Loucy (cell line): ENCODE data around the gene STAT3.
"Not testable (repeated sequence)": the region's sequence is repeated elsewhere in the genome, so short reads cannot be mapped to it uniquely, and the experiment has no call there.

Source experiments
- H2AFZ ChIP-seq: fragments of 200-600 bp; sonication (generic); 2 replicates; pipeline ENCODE4 v1.6.0; 2016; ENCODE audit warnings: antibody characterized with exemption, mild to moderate bottlenecking, low read length, moderate library complexity
- H3F3A ChIP-seq: fragments of 200-600 bp; 2 replicates; pipeline ENCODE4 v1.6.0; 2016; ENCODE audit warnings: antibody characterized with exemption, low read depth, mild to moderate bottlenecking
- H3K27me3 ChIP-seq: fragments of 200-600 bp; sonication (generic); 2 replicates; pipeline ENCODE4 v1.6.1; 2014; ENCODE audit warnings: low read length, mild to moderate bottlenecking; ENCODE audit not compliant: insufficient read depth, poor library complexity, severe bottlenecking
- H3K36me3 ChIP-seq: fragments of 200-600 bp; sonication (generic); 2 replicates; pipeline ENCODE4 v1.6.1; 2016; ENCODE audit warnings: low read length; ENCODE audit not compliant: insufficient read depth
- H3K4me1 ChIP-seq: fragments of 200-600 bp; sonication (generic); 2 replicates; pipeline ENCODE4 v1.5.1; 2014; ENCODE audit warnings: low read length, mild to moderate bottlenecking; ENCODE audit not compliant: insufficient read depth, poor library complexity, severe bottlenecking
- H3K4me2 ChIP-seq: fragments of 200-600 bp; sonication (generic); 2 replicates; pipeline ENCODE4 v1.6.0; 2014; ENCODE audit warnings: antibody characterized with exemption, low read length, low read depth, mild to moderate bottlenecking; ENCODE audit not compliant: poor library complexity, severe bottlenecking
- H3K4me3 ChIP-seq: fragments of 200-600 bp; sonication (generic); 2 replicates; pipeline ENCODE4 v1.5.1; 2014; ENCODE audit warnings: low read length, mild to moderate bottlenecking, mixed read lengths; ENCODE audit not compliant: poor library complexity, severe bottlenecking
- H3K79me2 ChIP-seq: fragments of 200-600 bp; sonication (generic); 2 replicates; pipeline ENCODE4 v1.6.1; 2014; ENCODE audit warnings: low read length; ENCODE audit not compliant: insufficient read depth
- H3K9ac ChIP-seq: fragments of 200-600 bp; sonication (generic); 2 replicates; pipeline ENCODE4 v1.6.0; 2014; ENCODE audit warnings: mild to moderate bottlenecking, low read depth, low read length, moderate library complexity; ENCODE audit not compliant: poor library complexity, severe bottlenecking
- H3K9me2 ChIP-seq: fragments of 200-600 bp; sonication (generic); replicated peaks from 2 replicates; pipeline ENCODE4 v1.6.1; 2016; ENCODE audit warnings: low read depth, low read length, mixed read lengths
- H3K9me3 ChIP-seq: fragments of 200-600 bp; sonication (generic); 2 replicates; pipeline ENCODE4 v1.6.1; 2014; ENCODE audit warnings: mild to moderate bottlenecking, antibody characterized with exemption, low read length, low read depth; ENCODE audit not compliant: insufficient read depth
- H4K20me1 ChIP-seq: fragments of 200-600 bp; sonication (generic); 2 replicates; pipeline ENCODE4 v1.6.0; 2014; ENCODE audit warnings: antibody characterized with exemption, low read length, mild to moderate bottlenecking; ENCODE audit not compliant: insufficient read depth, poor library complexity, severe bottlenecking
- EZH2phosphoT487 ChIP-seq: fragments of 200-600 bp; IDR thresholded peaks from 2 replicates; pipeline ENCODE4 v1.6.1; 2018; ENCODE audit warnings: antibody characterized with exemption, mild to moderate bottlenecking, moderate library complexity, borderline replicate concordance
- TF ChIP-seq, protein P1 (sequence below): fragments of 200-600 bp; sonication (generic); conservative IDR thresholded peaks from 2 replicates; pipeline ENCODE4 v1.5.1; 2014; ENCODE audit warnings: mild to moderate bottlenecking, antibody characterized with exemption, low read length

The STAT3 gene

DNA sequence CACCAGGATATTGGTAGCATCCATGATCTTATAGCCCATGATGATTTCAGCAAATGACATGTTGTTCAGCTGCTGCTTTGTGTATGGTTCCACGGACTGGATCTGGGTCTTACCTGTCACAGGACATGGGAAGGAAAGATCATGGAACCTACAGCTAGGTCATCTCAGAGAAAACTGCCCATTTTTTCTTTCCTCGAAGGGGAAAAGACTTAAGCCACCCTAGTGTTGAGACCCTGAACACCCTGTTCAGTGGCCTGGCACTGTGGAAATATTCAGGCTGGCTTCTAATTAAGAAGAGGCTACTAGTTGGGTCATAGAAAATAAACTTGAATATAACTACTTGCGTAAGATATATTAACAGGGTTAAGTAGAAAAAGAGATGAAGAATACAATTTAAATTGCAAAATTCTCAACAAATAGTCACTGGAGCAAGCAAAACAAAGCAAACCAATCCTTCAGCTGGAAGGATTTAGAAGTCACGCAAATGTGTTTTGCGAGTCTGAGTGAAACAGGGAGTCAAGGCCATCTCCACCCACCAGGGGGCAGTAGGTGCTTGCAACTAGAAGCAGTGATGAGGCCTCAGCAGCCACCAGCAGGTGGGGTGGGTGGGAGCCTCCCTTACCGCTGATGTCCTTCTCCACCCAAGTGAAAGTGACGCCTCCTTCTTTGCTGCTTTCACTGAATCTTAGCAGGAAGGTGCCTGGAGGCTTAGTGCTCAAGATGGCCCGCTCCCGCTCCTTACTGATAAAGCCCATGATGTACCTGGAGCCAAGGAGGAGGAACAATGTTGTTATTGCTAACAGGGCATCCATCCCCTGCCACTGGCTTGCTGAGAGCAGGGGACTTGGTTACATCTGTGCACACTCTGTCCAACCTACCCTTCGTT is 65.6 kb downstream of the STAT3 start:
- Histone ChIP-seq H3K9me3 (no peaks in the 10 kb centered on the region), H3K4me1 (peaks cover 55% of the 10 kb centered on the region), H3K27me3 (no peaks in the 10 kb centered on the region), H2AFZ (no peak overlapping the region), H3K4me3 (no peak overlapping the region), H3K79me2 (peaks cover 12% of the 10 kb centered on the region), H3F3A (peaks cover 27% of the 10 kb centered on the region; the same call in 1 of the 2 replicates), H3K9ac (peak overlapping the region; percentile 95), H4K20me1 (no peaks in the 10 kb centered on the region), H3K9me2 (no peaks in the 10 kb centered on the region), H3K36me3 (peaks cover 39% of the 10 kb centered on the region; the same call in 1 of the 2 replicates), H3K4me2 (peak overlapping the region; percentile 32)
- TF ChIP-seq EZH2phosphoT487, result no peak
- TF ChIP-seq, protein P1, sequence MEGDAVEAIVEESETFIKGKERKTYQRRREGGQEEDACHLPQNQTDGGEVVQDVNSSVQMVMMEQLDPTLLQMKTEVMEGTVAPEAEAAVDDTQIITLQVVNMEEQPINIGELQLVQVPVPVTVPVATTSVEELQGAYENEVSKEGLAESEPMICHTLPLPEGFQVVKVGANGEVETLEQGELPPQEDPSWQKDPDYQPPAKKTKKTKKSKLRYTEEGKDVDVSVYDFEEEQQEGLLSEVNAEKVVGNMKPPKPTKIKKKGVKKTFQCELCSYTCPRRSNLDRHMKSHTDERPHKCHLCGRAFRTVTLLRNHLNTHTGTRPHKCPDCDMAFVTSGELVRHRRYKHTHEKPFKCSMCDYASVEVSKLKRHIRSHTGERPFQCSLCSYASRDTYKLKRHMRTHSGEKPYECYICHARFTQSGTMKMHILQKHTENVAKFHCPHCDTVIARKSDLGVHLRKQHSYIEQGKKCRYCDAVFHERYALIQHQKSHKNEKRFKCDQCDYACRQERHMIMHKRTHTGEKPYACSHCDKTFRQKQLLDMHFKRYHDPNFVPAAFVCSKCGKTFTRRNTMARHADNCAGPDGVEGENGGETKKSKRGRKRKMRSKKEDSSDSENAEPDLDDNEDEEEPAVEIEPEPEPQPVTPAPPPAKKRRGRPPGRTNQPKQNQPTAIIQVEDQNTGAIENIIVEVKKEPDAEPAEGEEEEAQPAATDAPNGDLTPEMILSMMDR, result peak; percentile 100

DNA sequence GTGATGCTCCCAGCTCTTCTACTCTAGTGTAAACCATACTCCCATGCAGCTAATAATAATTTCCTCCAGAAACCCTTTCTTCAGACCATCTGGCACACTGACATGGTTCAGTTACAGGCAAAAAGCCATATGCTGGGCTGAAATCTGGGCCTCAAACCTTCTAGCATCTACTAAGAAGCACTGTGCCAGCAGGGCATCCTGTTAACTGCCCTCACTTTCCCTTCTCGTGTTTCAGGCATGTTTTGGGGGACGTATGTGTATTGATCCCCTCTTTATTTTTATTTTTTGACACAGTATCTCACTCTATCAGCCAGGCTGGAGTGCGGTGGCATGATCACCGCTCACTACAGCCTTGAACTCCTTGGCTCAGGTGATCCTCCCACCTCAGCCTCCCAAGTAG is 66.7 kb downstream of the STAT3 start:
- Histone ChIP-seq H3K4me1 (peaks cover 66% of the 10 kb centered on the region), H3K9me2 (no peaks in the 10 kb centered on the region), H3K27me3 (no peaks in the 10 kb centered on the region), H3K9me3 (no peaks in the 10 kb centered on the region), H3K9ac (peak overlapping the region; percentile 95), H3K79me2 (peaks cover 22% of the 10 kb centered on the region), H4K20me1 (no peaks in the 10 kb centered on the region), H3K36me3 (peaks cover 35% of the 10 kb centered on the region; the same call in 1 of the 2 replicates), H2AFZ (no peak overlapping the region), H3K4me2 (no peak overlapping the region), H3K4me3 (no peak overlapping the region), H3F3A (peaks cover 27% of the 10 kb centered on the region; the same call in 1 of the 2 replicates)
- TF ChIP-seq EZH2phosphoT487, result no peak
- TF ChIP-seq, protein P1, result no peak

DNA sequence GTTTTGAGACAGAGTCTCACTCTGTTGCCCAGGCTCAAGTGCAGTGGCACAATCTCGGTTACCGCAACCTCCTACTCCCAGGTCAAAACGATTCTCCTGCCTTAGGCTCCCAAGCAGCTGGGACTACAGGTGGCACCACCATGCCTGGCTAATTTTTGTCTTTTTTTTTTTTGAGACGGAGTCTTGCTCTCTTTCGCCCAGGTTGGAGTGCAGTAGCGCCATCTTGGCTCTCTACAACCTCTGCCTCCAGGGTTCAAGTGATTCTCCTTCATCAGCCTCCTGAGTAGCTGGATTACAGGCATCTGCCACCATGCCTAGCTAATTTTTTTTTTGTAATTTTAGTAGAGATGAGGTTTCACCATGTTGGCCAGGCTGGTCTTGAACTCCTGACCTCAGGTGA is 70.3 kb downstream of the STAT3 start:
- Histone ChIP-seq H3K79me2 (peaks cover 36% of the 10 kb centered on the region), H3K36me3 (peaks cover 19% of the 10 kb centered on the region), H3K4me3 (peak overlapping the region; percentile 65), H3K4me2 (peak overlapping the region; percentile 82), H3K9ac (peak overlapping the region; percentile 95), H3K4me1 (peaks cover 95% of the 10 kb centered on the region), H3F3A (peaks cover 40% of the 10 kb centered on the region; the same call in 1 of the 2 replicates)
- H3K9me2 ChIP-seq, H3K27me3 ChIP-seq, H3K9me3 ChIP-seq, H4K20me1 ChIP-seq, H2AFZ ChIP-seq: not testable (repeated sequence)
